Stimulated activated CD4-positive, alpha-beta T cell treated with anti-CD3 and anti-CD28 coated beads, Interleukin-12 subunit alpha, Interleukin-12 subunit beta, amount 100 ng/mL, for 4 hours (primary cell): ENCODE data around the gene FAM234B.
"Not testable (repeated sequence)": the region's sequence is repeated elsewhere in the genome, so short reads cannot be mapped to it uniquely, and the experiment has no call there.

Experiments used
- DNase-seq: peaks from one replicate; pipeline ENCODE4 v3.0.0-alpha.2; 2020

Gene FAM234B

DNA sequence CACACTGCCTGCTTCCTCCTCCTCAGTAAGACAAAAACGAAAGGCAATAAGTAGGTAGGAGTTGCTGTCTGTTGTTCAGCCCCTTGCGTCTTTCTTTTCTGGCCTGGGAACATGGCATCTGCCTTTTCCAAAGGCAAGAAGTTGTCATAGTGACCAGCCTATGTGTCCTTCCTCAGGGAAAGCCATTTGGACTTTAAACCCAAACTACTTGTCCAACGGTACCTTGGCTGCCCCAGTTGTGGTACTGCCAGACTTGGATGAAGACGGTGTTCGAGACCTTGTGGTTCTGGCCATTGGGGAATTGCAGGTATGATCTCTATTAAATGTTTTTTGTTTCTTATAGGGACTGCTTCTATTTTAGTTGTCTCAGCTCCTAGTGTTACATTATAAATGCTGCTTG, 18.5 kb downstream of the FAM234B start:
- DNase-seq, result no peak

DNA sequence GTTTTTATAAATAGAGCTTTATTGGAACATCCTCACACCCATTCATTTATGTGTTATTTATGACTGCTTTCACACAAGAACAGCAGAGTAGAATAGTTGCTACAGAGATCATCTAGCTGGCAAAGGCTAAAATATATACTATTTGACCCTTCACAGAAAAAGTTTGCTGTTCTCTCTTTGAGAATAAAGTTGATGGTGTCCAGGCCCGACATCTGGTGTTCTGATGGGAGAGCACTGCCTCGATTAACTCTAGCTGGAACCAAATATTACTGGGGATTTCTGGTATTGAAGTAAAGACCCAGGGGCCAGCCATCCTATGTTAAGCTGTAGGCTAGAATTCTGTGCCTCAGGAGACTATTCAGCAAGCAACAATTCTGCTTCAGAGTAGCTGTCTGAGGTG, 21.8 kb downstream of the FAM234B start:
- no peak for DNase-seq

DNA sequence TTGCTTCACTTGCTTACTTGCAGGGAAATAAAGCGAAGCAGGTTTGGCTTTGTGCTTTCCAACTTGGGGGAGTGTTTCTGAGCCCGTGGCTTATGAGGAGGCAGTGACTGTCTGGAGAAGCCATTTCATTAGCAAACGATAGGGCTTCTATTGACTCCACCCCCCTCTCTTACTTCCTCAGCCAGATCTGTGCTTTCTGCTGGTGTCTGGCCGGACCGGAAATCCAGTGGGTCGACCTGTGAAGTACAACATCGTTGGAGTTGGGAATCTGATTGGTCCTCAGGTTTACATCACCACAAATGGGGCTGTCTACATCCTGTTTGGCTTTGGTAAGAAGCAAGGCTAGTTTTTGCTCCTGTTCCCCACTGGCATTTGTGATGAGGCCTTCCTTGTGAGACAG, 22.3 kb downstream of the FAM234B start:
- DNase-seq, result no peak

DNA sequence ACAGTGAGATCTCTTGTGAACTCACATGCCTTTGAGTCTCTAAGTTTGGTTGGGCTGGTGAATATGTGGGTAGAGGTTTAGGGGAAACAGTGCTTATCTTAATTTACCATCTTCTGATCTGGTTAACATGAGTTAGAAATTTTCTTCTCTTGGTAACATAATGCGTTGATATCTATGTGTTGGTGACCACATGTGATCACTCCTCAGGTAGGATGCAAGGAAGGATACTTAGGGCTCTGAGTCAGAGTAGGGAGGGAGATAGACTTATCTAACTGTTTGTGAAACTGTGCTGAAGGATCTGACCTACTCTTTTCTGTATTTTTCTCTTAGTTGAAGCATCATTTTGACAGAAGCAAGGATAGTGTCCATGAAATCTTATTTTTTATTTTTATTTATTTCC, 23.1 kb downstream of the FAM234B start:
- no peak for DNase-seq

DNA sequence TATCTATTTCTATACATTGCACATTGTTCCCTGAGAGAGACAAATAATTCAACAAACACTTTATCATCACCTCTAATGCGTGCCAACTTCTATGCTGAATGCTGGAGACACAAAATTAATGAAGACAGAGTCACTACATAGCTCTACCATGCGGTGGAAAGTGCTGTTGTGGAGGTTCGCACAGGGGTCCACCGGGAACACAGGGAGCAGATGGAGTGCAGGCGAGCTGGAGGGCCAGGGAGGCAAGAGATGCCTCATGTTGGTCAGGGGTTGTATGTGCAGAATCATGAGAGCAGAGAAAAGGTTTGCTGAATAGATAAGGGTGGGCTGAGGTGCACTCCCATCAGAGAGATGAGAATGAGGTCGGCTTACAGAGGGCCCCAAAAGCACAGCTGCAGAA, 25.2 kb downstream of the FAM234B start:
- no peak for DNase-seq

DNA sequence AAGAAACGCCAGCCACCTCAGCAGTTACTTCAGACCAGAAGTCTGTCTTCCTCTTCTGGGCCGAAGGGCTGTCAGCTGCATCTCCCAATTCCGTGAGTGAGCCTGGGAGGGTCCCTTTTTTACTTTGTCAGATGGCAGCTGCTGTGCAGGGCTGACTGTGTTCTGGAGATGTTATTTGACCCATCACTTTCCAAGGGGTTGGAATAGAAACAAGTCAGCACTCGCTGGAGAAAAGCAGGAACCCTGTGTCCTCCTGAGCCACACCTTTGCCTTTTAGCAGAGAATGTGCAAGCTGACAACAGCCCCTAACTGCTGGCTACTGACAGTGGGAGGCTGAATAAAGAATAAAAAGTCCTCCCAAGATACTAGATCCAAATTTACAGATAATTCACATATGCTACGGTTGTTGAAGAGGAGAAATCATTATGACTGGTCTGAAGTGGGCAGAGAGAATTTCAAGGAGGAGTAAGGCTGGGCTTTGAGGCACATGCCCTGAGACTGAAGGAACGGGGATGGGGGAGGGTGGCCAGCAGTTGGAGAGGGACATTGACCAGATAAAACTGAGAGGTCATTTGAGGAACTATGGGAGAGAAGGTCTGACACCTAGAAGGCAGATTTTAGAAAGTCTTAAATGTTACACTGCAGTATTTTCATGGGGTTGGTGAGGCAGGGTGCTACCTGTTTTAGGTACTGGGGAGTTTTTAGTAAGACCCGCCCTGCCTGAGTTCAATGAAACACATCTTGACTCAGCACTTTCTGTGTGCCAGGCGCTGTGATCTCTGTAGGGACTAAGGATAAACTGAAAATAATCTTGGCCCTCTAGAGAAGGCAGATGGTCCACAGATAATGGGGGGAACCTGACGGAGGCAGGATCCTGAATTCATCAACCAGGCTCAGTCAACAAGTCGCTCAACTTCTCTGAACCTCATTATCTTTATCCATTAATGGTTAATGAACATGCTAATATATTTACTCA, 27.4 kb downstream of the FAM234B start:
- DNase-seq, result no peak

DNA sequence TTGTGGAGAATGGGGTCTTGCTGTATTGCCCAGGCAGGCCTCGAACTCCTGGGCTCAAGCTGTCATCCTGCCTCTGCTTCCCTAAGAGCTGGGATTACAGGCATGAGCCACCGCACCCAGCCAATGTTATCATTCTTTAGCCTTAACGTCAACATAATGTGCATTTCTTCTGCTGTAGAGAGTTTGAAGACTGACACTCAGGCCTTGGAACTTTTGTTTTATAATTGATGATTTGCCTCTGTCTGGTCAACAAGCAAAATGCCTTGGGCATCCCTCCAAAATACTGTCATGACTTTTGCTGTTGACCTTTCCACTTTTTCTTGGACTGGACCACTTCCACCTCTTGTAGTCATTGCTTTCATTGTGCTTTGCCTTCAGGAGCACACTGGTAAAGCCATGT, 29.0 kb downstream of the FAM234B start:
- DNase-seq, result no peak

DNA sequence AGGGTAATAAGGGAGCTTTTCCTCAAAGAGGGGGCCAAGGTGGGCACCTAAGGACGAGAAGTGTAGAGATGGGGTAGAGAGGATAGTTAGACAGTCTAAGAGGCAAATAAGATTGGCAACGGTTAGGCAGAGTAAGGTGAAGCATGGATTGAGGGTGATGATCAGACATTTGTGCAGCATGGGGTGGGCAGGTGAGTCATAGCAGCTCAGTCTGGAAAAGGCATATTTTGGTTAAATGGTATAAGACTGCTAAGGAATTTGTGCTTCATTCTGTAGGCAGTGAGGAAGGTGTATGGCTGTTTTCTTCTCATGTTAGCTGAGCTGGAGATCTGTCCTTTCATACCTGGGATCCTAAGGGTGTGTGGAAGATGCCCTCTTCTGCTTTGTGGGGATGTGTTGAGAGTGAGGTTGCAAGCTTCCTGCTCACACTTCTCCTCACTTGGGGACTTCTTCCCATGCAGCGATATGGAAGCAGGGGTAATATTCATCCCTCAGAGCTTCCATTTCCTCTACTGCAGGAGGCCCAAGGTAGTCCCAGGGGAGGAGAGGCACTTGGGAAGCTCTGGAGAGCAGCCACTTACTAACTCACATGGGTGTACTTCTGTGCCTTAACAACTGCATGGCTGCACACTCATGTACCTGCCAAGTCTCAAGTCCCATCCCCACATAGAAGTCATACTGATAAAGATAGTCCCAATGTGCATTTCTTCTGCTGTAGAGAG, 30.4 kb downstream of the FAM234B start:
- DNase-seq, result no peak

DNA sequence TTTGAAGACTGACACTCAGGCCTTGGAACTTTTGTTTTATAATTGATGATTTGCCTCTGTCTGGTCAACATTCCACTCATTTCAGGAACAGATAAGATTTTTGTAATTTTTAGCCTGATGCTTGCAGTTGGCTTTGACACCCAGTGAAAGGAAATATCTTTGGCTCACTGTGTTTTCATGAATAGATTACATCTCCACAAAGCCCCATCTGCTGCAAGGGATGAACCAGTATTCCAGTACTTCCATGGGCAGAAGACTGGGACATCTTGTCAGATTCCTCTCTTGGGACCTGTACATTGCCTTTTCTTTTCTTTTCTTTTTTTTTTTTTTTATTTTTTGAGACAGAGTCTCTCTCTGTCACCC, 30.9 kb downstream of the FAM234B start:
- no peak for DNase-seq

DNA sequence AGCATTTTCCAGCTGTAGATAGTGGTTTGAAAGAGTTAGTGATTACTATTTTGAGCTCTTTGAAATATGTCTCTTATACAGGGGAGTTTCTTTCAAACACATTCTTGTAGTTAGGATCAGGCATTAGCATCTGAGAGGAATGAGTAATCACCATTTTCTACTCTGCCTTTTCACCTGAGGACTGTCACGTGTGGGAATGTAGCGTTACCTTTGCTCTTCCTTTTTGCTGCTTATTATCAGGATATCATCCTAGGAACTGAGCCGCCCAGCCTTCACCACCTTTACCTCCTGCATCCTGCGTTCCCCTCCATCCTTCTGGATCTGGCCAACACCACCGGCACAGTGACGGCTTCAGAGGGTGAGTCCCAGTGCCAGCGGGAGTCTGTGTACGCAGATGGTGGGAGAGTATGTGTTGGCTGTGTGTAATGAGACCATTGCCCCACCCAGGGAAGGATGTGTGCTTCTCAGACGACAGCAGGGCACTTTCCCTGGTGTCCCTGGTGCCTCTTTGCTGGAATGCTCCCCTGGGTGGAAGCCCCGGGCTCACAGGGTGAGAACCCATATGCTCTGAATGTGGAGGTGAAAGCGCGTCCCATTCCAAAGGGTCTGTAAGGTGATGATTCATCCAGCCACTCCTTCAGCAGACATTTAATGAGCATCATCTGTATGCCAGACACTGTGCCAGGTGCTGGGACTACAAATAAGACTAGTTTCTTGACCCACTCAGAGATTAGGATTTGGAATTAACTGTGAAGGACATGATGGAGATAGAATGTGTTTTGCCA, 31.8 kb downstream of the FAM234B start:
- DNase-seq, result no peak

DNA sequence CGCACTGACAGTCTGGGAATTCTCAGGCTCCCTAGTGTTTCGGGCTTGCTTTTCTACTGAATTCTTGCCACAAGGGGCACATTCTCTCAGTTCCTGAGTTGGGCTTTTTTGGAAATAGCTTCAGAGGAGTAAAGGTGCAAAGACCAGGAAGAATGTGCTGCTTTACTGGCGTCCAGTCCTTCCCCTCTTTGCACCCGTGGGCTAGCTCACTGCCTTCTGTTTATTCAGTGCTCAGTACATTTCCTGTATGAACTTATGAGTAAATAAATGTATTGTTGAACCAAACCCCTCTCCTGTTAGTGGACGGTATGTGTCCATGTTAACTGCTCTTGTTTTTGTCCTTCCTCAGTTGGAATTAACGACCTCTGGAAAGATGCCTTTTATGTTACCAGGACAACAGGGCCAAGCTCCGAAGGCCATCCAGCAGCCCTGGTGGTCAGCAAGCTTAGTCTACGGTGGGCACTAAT, 35.3 kb downstream of the FAM234B start:
- DNase-seq, result no peak

DNA sequence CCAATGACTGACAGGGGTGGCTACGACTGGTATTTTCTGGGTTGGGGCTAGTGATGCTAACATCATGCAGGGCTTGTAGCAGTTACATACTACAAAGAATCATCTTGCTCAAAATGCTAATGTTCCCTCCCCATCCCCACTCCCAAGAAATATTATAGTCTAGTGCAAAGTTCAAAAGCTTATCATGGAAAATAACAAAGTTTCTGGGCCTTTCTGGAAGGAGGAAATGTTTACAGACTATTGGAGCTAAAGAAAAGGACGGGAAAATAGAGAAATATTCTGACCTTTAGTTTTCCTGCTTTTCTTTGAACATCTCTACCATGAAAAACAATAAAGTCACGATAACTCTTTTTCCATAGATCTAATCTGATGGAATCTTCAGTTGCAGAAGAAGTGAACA, 36.1 kb downstream of the FAM234B start:
- no peak for DNase-seq

DNA sequence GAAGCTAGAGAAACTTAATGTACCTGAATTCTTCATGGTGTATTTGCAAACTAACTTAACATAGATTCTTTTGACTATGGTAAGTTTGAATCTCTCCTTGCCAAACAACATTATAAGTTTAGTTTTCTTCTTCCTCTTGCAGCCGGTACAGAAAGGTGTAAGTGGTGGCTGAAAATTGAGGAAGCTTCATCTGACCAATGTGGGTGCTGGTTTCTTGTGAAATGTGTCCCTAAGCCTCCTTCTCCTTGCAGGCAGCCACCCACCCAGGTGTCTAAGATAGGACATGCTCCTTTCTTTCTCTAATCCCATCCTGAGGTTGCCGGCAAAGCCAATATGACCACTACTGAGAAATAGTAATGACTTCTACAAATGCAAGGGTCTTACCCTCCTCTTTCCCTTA, 38.7 kb downstream of the FAM234B start:
- no peak for DNase-seq

DNA sequence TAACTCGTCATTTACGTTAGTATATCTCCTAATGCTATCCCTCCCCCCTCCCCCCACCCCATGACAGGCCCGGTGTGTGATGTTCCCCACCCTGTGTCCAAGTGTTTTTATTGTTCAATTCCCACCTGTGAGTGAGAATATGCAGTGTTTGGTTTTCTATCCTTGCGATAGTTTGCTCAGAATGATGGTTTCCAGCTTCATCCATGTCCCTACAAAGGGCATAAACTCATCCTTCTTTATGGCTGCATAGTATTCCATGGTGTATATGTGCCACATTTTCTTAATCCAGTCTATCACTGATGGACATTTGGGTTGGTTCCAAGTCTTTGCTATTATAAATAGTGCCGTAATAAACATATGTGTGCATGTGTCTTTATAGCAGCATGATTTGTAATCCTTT, 39.5 kb downstream of the FAM234B start:
- DNase-seq, result not testable (repeated sequence)

DNA sequence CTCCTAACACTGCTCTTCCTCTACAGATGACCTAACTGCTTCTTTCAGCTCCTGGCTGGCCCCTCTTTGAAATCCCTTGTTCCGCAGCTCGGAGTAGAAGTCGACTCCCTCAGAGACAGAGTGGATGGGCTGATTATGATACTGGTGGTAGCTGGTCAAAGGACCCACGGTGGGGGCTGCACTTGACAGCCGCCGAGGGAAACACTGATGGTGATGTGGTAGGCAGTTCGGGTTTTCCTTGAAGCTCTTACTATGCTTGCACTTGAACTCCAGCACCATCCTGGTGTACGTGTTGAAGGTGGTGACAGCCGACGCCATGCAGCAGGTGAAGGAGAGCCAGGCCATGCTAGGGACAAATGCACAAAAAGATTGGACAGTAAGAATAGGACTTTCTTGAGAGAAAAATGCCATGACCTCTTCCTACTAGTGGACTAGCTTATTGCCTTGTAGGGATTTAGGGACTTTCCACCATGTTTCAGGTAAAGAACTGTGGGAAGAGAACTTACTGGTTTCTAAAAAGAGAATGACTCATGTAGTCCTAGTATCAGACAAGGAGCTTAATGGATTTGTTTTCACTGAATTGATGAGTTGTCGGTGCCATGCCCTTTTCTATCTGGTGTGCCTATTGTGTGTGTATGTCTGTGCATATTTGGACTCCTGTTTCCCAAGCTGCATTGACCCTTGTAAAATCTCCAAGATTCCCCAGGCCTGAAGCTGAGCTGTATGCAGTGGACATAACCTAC, 40.9 kb downstream of the FAM234B start:
- no peak for DNase-seq

DNA sequence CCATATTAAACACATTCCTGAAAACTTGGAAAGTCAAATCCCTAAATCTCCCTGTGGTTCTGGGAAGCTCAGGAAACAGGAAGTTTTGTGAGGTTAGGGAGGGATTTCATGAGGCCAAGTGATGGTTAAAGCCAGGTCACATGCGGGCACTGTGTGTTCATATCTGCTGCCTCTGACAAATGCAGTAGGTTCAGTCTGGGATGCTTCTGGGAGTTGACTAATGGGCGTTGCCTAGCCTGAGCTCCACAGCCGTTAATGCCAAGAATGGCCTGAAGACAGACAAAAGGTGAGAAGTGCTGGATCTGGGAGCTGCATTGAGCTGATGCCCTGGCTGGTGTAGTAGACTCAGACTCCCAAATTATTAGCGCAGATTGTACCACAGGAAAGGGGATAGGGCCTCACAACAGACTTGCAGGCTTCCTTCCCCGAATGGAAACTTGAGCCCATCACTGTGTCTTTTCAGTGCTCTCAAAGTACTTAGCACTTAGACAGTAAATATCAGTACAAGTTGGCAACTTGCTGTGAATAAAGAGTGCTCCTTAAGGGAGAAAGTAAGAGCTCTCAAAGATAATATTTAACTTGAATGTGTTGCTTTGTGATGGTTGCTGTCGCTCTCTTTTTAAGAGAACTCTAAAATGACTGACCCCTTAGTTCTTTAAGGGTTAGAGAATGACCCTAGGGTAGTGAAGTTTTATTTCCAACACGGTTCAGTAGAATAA, 41.9 kb downstream of the FAM234B start:
- no peak for DNase-seq

DNA sequence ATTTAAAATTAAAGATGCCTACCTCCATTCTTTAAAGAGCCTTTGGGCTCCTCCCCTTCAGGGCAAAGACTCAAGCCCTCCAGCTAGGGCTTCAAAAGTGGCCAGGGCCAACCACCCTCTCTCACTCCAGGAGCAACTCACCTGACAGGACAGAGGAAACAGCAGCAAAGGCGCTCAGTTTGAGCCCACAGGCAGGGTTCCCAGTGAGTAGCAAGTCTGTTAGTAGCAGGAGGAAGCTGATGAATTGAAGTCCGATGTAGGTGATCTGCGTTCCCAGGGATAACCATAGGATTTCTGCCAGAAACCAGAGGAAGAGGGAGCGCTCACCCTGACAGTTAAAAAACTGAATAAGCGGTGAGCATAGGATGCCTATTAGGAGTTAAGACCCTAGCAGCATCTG, 43.6 kb downstream of the FAM234B start:
- no peak for DNase-seq

DNA sequence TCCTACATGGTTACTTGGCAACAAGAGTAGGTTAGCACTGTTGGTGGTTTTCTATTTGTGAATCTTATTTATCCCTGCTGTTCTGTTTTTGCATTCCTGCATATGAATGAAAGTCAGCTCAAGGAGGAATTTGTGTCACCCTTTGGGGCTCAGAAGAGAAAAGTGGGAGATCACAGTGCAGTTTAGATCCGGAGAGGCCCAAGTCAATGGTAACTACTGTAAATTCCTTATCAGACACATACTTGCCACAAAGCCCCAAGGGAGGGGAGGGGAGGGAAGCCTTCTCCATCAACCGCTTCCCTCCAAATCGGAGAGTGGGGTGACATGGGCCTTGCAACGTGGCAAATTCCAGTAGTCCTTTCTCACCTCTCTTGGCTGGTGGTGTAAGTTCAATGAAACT, 44.3 kb downstream of the FAM234B start:
- no peak for DNase-seq

DNA sequence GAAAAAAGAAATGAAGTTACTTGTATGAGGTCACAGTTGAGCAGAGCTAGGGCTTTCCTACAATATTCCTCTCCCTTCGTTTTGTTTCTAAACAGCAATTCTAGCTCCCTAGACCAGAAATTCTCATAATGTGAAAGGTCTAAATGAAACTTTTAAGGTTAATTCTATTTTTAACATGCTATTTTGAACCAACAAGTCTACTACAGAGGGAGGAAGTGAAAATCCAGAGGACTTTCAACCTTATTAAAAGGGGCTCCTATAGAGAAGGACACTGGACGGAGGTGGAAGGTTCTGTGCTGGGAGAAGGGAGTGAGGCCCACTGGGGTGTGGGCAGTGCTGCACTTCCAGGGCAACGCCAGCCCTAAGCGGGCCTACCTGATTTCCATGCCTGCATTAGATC, 45.9 kb downstream of the FAM234B start:
- no peak for DNase-seq

DNA sequence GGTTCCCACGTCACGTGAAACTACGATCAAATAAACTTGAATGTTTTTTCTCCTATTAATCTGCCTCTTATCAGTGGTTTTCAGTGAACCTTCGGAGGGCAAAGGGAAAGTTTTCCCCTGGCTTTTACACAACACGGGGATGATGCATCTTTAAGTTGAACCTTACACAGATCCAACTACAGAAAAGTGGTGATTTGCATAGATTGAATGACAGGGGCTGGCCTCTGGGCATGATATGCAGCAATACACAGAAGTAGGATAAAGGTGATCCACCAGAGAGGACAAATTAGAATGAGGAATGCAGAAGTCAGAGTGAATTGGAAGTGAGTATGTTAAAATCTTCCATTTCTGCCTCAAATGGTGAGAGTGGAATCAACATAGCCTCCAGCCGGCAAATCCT, 47.7 kb downstream of the FAM234B start:
- no peak for DNase-seq

DNA sequence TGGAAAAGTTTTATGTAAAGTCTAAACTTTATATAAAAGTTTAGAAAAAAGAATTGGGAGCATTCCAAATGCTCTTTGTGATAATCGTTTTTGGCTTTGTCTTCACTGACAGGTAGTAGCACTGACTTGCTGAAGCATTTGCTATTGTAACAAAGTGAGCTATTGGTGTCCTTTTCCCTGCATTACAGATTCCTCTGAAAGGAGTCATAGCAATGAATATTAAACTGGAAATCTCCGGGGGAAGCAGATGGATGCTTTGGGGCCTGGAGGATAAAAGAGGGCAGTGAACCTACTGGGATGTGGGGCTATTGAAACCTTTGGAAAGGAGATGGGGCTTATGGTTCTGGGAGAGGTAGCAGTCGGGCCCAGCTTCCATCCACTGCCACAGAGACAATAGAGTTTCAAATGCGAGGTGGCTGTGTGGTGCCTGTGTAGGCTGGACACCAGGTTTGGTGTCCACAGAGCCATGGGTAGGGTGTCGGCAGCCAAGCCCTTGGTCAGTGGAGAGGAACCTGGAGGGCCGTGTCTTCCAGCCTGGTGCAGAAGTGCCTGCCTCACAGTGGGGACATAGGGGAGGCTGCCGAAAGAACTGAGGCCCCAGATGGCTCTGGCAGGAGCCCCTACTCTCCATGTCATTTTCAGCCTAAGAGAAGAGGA, 49.1 kb downstream of the FAM234B start:
- no peak for DNase-seq

DNA sequence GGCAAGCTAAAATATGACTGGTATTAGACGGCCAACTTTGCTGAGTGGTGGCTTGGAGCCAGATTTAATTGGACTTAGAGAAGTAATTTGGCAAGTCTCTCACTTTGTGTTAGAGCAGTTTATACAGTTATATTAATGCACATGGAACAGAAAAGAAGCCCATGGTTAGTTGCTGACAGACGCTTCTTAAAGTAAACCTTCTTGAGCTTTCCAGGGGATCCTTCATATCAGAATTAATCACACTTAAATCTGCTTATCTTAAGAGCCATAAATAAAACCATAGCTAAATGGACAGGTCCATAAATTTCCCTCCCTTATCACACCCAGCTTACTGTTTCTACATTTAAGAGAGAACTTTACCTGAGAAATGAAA, 49.7 kb downstream of the FAM234B start:
- no peak for DNase-seq
